Vagina (tissue), 2 donors: ENCODE measurements around the gene CALHM6.

Source experiments
- POLR2A ChIP-seq, 2 donors: fragments of 450-650 bp; IDR thresholded peaks; one replicate each; pipeline ENCODE4 v1.6.1; 2017; ENCODE audit warnings: antibody characterized with exemption in 2 of 2, mild to moderate bottlenecking in 2 of 2, moderate library complexity in 2 of 2
- TF ChIP-seq, protein P1 (sequence below), 3 experiments: fragments of 450-650 bp in 2 of 3; fragments of 200-600 bp in 1 of 3; sonication (generic) in 1 of 3; IDR thresholded peaks; one replicate each; pipeline ENCODE4 v1.5.1; 2017 to 2019; ENCODE audit warnings: antibody characterized with exemption in 3 of 3, mild to moderate bottlenecking in 2 of 3, moderate library complexity in 2 of 3

DNA sequence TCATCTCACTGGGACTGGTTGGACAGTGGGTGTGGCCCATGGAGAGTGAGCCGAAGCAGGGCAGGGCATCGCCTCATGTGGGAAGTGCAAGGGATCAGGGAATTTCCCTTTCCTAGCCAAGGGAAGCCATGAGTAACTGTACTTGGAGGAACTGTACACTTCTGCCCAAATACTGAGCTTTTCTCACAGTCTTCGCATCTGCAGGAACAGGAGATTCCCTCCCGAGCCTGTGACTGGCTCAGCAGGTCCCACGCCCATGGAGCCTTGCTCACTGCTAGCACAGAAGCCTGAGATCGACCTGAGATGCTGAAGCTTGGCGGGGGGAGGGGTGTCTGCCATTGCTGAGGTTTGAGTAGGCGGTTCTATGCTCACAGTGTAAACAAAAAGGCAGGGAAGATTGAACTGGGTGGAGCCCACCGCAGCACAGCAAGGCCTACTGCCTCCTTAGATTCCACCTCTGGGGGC, 39.8 kb downstream of the CALHM6 start:
- TF ChIP-seq, protein P1, sequence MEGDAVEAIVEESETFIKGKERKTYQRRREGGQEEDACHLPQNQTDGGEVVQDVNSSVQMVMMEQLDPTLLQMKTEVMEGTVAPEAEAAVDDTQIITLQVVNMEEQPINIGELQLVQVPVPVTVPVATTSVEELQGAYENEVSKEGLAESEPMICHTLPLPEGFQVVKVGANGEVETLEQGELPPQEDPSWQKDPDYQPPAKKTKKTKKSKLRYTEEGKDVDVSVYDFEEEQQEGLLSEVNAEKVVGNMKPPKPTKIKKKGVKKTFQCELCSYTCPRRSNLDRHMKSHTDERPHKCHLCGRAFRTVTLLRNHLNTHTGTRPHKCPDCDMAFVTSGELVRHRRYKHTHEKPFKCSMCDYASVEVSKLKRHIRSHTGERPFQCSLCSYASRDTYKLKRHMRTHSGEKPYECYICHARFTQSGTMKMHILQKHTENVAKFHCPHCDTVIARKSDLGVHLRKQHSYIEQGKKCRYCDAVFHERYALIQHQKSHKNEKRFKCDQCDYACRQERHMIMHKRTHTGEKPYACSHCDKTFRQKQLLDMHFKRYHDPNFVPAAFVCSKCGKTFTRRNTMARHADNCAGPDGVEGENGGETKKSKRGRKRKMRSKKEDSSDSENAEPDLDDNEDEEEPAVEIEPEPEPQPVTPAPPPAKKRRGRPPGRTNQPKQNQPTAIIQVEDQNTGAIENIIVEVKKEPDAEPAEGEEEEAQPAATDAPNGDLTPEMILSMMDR (IDR thresholded peaks at IDR 0.05), result no peak
- TF ChIP-seq POLR2A (IDR thresholded peaks at IDR 0.05), result no peak
